Effector memory CD4-positive, alpha-beta T cell (primary cell): Measurements from ENCODE around the gene CYB561D1.

Experiments used
- DNase-seq, 3 donors: peaks; one replicate each; pipeline ENCODE4 v3.0.0-alpha.2; 2020
- H3K27ac ChIP-seq: 2 replicates; pipeline ENCODE4 v1.7.0; 2013; ENCODE audit warnings: mild to moderate bottlenecking, low read length, moderate library complexity; ENCODE audit not compliant: insufficient read depth, poor library complexity, severe bottlenecking
- H3K27me3 ChIP-seq: replicated peaks from 2 replicates; pipeline ENCODE4 v1.7.0; 2013; ENCODE audit warnings: mild to moderate bottlenecking, low read length; ENCODE audit not compliant: insufficient read depth, control insufficient read depth, poor library complexity, severe bottlenecking
- H3K36me3 ChIP-seq: 2 replicates; pipeline ENCODE4 v1.7.0; 2013; ENCODE audit warnings: mild to moderate bottlenecking, low read length, moderate library complexity; ENCODE audit not compliant: control insufficient read depth, insufficient read depth
- H3K4me1 ChIP-seq: 2 replicates; pipeline ENCODE4 v1.7.0; 2013; ENCODE audit warnings: low read length, mild to moderate bottlenecking; ENCODE audit not compliant: control insufficient read depth, insufficient read depth, poor library complexity, severe bottlenecking
- H3K4me3 ChIP-seq: 2 replicates; pipeline ENCODE4 v1.7.0; 2013; ENCODE audit warnings: low read length, low read depth, mild to moderate bottlenecking; ENCODE audit not compliant: insufficient read depth, poor library complexity, severe bottlenecking
- H3K9me3 ChIP-seq: 2 replicates; pipeline ENCODE4 v1.7.0; 2013; ENCODE audit warnings: mild to moderate bottlenecking, low read length, moderate library complexity; ENCODE audit not compliant: control insufficient read depth

Gene CYB561D1

DNA sequence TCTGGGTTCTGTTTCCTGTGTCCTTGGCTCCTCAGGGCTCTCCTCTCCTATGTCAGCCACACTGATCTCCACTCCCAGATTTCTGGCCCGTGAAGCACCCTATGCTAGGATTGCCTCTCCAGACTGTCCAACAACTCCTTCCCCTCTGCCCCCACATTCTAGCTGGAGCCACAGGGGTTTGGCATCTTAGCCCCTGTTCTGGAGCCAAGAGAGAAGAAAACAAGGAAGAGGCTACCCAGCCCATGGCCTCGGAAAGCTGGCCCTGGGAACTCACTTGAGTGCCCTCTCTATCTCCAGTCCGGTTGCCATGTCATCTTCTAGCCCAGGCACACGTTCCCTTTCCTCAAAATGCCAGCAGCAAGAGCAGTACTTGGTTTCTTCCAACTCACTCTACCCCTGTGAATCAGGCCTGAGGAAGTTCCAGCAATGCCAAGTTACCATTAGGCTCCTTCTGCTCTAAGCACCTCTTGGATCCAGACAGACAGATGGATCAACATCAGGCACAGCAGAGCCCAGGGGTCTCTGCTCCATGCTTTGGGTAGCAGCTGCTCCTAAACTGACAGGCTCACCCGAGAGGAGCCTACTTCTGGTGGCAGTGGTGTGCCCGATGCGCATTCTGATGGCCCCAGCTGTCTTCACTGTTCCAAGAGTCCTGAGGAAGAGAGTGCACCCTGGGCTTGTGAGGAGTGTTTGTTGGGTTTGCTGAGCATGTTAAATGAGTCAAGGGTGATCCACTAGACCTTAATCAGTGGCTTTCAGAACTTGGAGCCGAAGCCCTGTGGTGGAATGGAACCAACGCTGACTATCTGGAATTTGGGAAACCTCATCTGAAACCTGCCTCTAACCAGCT lies 34.2 kb downstream of the CYB561D1 start:
- H3K4me3 ChIP-seq = no peak overlapping the region
- H3K9me3 ChIP-seq = no peaks in the 10 kb centered on the region
- H3K27ac ChIP-seq = no peak overlapping the region
- peaks cover 22% of the 10 kb centered on the region for H3K4me1 ChIP-seq
- H3K36me3 ChIP-seq = no peaks in the 10 kb centered on the region
- H3K27me3 ChIP-seq = no peaks in the 10 kb centered on the region
- DNase-seq = no peak

DNA sequence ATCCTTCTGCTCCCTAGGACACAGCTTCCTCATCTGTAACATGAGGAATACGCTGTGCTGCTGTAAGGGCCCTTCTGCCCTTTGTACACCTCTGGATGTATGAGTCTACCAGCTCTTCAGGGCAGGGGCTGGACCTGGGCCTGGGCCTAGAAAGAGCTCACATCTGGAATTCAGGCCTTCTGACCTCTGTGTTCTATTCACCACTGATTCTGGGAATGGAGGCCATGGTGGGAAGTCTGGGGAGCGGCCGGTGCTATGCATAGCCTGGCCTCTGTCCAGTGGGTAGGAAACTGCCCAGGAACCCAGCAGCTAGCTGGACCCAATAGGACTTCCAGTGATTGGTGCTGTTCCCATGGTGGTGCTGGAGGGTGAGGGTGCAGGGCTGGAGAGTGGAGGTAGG lies 34.8 kb downstream of the CYB561D1 start:
- Histone ChIP-seq H3K27ac (no peak overlapping the region), H3K4me1 (peaks cover 22% of the 10 kb centered on the region), H3K4me3 (no peak overlapping the region), H3K9me3 (no peaks in the 10 kb centered on the region), H3K36me3 (no peaks in the 10 kb centered on the region), H3K27me3 (no peaks in the 10 kb centered on the region)
- no peak for DNase-seq

DNA sequence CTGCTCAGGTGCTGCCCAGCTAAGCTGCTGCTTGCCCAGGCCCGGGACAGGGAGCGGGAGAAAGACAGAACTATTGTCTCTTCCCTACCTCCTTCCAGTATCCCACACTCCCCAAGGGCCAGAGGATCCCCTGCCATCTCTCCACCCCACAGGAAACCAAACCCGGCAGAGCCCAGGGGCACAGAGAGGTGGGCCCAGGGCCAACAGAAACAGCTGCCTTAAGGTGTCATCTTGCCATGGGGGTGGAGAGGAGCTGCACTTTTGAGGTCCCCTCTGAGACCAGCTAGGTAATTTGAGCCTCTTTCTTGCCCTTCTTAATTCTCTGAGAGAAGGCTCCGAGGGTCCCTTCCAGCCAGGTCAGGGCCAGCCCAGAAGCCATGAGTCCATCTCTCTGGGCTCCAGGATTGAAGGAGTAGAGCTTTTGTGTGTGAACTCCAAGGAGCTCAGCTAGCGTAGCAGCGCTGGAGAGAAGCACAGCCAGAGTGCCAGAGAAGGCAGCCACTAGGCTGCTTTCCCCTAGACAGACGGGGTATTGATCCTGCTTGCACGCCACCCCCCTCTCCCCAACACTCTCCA lies 36.1 kb downstream of the CYB561D1 start:
- Histone ChIP-seq H3K36me3 (no peaks in the 10 kb centered on the region), H3K9me3 (no peaks in the 10 kb centered on the region), H3K27me3 (no peaks in the 10 kb centered on the region), H3K27ac (no peak overlapping the region), H3K4me3 (no peak overlapping the region), H3K4me1 (peaks cover 22% of the 10 kb centered on the region)
- no peak for DNase-seq

DNA sequence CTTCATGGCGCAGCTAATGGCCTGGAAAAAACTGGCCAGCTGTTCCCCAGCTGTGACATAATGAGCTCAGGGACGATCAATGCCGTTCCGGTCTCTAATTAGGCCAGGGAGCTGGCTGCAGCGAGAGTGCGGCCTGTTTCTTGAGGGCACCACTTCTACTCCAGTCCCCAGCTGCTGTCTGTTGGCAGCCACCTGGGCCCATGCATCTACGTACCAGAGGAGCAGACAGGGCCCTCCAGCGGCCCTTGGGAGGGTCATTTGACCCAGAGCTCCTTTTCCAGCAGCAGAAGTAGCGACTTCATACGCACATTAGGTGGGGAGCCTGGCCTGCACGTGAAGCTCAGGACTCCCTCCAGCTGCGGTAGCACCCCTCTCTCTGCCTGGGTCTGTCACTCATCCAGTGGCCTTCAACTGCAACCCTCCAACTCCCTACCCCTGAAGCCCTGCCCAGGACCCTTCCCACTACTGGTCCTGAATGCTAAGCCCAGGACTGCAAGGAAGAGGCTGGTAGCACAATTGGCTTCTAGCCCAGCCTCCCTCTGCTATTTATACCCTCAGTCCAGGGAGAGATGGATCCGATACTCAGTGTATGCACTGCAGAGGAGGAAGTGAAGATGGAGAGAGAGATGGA lies 36.7 kb downstream of the CYB561D1 start:
- Histone ChIP-seq H3K27me3 (no peaks in the 10 kb centered on the region), H3K36me3 (no peaks in the 10 kb centered on the region), H3K9me3 (no peaks in the 10 kb centered on the region), H3K4me1 (peaks cover 22% of the 10 kb centered on the region), H3K4me3 (no peak overlapping the region), H3K27ac (peak overlapping the region; percentile 17)
- DNase-seq = no peak

DNA sequence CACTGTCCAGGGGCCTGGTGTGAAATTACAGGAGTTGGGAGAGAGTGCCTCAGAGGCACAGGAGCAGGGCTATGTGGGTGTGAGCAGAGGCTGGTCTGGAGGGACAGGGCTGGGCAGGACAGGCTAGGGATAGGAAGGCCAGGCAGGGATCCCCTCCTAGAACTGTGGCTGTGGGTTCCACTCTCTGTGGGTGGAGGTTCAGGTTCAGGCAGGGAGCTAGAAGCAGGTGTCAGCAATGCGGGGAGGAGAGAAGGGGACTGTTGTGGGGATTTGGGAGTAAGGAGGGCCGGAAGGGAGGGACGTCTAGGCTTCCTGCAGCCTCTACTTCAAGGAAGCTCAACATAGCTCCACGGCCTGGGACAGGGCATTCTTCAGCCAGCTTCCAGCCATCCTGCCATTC lies 37.5 kb downstream of the CYB561D1 start:
- Histone ChIP-seq H3K27ac (no peak overlapping the region), H3K9me3 (no peaks in the 10 kb centered on the region), H3K36me3 (no peaks in the 10 kb centered on the region), H3K4me1 (peaks cover 22% of the 10 kb centered on the region), H3K27me3 (no peaks in the 10 kb centered on the region), H3K4me3 (no peak overlapping the region)
- DNase-seq = no peak

DNA sequence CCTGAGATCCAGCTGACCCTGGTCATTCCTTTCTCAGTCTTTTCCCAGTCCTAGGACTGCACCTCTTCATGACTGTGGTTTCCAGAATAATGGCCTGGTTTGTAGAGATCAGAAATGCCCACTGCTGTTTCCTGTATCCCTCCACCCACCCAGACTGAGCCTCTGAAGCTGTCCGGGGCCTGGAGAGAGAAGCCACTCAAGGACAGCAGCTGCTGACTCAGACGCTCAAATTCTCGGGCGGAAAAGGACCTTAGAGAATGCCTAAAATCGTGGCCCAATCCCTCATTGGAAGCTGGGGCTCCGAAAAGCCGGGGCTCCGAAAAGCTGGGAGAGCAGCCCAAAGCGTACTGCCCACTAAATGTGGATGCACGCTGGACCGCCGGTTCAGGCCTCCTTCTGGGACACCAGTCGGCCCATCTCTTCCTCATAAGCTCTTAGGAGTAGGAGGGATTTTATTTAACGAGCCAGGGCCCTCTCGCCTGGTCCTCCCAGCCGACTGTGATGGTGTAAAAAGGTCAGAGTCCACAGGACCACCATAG lies 38.0 kb downstream of the CYB561D1 start:
- no peak for DNase-seq
- peaks cover 22% of the 10 kb centered on the region for H3K4me1 ChIP-seq
- H3K27me3 ChIP-seq = no peaks in the 10 kb centered on the region
- H3K4me3 ChIP-seq = peak overlapping the region; percentile 50
- no peak overlapping the region for H3K27ac ChIP-seq
- H3K36me3 ChIP-seq = no peaks in the 10 kb centered on the region
- H3K9me3 ChIP-seq = no peaks in the 10 kb centered on the region

DNA sequence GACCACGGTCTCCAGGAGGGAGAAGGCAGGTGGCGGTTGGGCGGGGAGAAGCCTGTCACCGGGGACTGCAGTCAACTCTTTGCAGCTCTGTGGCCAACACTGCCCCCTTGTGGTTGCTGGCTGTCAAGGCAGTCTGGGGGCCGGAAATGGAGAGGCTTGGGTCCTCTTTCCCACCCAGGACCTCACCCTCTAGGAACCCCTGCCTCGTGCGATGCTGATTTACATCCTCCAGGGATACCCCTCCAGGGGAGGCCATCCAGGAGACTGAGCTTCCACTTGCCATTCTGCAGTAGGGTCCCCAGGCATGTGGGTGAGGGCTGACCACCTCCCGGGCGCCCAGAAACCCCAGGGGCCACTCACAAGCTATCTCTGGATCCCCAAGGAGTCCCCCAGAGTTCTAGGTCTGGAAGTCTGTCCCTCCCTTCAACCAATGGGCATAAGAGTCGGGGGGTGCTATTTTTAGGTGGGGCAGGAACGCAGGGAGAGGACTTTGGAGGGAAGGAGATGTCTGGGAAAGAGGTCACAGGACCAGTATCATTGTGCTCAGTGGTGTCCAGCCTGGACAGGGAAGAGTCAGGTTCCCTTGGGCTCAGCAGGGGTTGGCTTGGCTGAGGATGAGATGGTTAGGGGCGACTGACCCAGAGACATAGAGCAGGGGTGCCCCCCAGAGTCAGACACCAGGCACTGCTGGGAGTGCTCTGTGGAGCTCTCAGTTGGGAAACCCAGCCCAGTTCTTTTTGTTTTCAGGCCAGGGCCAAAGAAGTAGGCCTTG lies 38.7 kb downstream of the CYB561D1 start:
- no peak overlapping the region for H3K27ac ChIP-seq
- H3K4me1 ChIP-seq = peaks cover 22% of the 10 kb centered on the region
- H3K27me3 ChIP-seq = no peaks in the 10 kb centered on the region
- no peaks in the 10 kb centered on the region for H3K36me3 ChIP-seq
- peak overlapping the region; percentile 50 for H3K4me3 ChIP-seq
- peak; percentile 75 to 88 (median 84) for DNase-seq
- H3K9me3 ChIP-seq = no peaks in the 10 kb centered on the region

DNA sequence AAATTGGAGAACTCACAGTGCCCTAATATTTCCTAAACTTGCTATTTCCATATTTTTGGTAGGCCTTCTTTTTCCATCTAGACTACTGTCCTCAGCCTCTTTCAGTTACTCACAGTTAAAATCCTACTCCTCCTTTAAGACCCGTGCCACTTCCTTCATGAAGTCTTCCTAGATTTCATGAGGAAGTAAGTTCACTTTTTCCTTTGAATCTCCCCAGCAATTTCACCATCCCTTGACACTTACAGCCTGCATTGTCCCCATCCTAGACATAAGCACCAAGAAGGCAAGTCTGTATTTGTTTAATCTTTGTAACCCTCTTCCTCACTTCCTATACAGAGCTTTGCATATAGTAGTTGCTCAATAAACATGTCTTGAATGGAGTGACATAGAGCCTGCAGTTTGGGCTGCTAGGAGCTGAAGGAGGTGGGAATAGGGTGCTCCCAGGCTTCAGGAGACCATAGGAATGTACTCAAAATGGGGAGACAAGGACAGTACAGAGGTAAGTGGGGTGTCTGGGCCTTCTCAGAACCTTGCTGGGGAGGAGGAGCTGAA lies 40.5 kb downstream of the CYB561D1 start:
- Histone ChIP-seq H3K27me3 (no peaks in the 10 kb centered on the region), H3K4me3 (no peak overlapping the region), H3K27ac (no peak overlapping the region), H3K4me1 (peaks cover 22% of the 10 kb centered on the region), H3K9me3 (no peaks in the 10 kb centered on the region), H3K36me3 (no peaks in the 10 kb centered on the region)
- DNase-seq = no peak

DNA sequence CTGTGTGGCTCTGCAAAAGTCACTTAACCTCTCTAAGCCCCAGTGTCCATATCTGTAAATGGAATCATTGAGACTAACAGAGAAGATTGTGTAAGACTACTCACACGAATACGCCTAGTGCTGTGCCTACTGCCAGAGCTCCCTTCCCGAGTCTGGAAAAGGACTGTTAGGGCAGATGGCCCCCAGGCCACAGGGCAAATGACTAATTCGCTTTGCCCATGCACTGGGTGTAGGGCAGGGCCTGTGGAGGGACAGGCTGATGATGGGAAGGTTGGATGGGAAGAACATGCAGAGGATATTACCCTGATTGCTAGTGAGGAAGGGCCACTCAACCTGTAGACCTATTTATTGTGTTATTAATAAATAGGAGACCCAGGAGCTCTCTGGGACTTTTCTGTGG lies 41.6 kb downstream of the CYB561D1 start:
- Histone ChIP-seq H3K27ac (no peak overlapping the region), H3K4me1 (peaks cover 22% of the 10 kb centered on the region), H3K4me3 (no peak overlapping the region), H3K27me3 (no peaks in the 10 kb centered on the region), H3K36me3 (no peaks in the 10 kb centered on the region), H3K9me3 (no peaks in the 10 kb centered on the region)
- no peak for DNase-seq
